Activated CD4-positive, CD25-positive, alpha-beta regulatory T cell treated with anti-CD3 and anti-CD28 coated beads, Interleukin-2, amount 50 U/mL, for 16 hours (primary cell): ENCODE measurements around the gene BICD2.

Experiments used
- DNase-seq: peaks from one replicate; pipeline ENCODE4 v3.0.0-alpha.2; 2020; ENCODE audit warnings: low read depth, low spot score

Gene BICD2

DNA sequence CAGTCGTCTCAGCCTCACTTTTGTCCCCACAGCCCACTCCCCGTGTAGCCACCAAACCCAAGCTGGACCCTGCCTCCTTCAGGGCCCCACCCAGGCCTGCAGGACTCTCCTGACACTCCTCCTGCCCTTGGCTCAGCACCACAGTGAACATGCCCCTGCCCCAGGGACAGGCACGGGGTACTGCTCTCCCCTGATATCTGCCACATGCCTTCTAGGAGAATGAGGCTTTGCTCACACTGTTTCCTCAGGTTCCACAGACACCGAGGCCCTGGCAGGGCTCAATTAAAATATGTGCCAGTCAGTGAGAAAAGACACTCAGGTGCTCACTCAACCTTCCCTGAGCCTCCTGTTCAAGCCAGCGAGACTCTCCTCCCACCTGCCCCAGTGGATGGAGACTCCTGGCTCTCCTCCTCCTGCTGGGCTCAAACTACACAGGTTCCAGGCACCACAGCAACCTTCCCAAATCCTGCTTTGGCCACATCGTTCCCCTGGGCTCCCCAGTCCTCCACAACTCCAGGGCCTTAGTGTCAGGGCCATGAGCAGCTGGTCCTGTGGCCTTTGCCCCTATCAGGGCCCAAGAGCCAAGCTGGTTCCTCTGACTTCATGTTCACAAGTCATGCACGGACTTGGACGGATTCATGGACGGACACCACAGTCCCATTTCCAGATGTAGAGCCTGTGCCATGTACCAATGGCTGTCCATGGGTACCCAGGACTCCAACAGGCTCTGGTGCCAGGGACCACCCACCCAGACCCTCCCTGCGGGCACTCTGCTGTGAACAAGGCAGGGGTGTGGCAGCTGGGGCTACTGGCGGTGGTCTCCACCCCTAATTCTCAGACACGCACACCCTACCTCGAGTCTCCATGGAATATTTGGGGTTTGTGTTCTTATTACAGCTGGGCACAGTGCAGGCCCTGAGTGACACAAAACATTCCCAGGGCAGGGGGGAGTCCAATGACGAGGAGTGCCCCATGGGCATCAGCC, 36.6 kb downstream of the BICD2 start:
- DNase-seq, result no peak

DNA sequence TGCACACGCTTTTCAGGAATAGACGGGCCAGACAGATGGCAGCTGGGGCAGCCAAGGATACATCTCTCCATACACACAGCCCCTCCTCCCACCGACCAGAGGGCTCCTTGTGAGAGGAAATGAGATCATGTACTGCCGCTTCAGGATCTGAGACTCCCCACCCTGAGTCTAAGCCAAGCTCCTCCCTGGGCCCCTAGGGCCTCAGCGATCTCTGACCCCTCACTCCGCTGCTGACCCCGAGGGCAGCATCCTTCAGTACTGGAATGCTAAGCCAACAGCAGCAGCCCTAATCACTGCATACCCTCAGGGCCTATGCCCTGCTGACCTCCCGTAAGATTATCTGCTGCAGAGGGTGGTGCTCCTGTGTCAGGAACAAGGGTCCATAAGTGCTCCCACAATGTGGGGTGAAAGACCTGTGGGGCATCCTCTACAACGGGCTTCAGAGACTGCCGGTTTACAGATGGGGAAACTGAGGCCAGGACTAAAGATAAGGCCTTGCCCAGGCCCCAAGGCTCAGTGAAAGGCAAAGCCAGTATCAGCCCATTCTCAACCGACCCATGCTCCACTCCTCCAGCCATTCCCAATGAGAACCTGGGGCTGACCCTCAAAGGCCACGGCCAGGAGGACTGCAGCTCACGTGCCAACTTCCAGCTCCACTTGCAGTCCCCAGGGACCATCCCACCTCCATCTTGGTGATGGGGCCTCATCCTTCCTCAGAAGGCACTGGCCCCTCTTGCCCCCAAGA, 37.5 kb downstream of the BICD2 start:
- DNase-seq, result no peak

DNA sequence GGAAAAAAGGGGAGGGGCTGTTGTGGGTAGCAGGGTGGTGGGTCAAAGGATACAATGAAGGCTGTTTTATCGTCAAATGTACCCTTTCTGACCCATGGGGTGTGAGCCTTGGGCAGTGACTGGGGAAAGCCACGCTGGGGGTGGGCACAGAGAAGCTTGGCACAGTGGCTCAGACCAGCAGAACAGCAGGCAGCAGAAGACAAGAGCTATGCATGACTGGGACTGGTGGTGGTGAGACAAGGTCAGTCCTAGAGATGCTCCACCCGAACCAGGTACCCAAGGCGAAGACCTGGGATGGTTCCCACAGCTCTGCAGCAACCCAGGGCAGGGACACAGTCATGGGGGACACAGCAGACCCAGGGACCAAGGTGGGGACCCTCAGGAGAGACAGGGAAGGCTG, 38.3 kb downstream of the BICD2 start:
- DNase-seq, result no peak

DNA sequence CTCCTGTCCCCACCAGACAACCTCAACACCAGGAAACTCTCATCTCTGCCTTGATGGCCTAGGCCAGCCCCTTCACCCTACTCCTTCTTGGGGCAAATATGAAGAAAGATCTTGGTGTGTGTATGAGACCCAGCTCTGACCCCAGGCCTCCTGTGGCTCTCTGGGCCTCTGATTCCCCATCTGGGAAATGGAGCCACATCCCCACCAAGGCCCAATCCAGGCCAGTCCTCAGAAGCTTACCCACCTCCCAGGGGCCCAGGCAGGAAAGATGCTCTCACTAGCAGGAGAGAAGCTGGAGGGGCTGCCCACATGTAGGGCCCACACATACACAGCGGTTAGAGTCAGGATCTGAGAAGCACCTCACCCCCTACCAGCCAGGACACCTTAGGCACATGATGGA, 38.9 kb downstream of the BICD2 start:
- DNase-seq, result no peak

DNA sequence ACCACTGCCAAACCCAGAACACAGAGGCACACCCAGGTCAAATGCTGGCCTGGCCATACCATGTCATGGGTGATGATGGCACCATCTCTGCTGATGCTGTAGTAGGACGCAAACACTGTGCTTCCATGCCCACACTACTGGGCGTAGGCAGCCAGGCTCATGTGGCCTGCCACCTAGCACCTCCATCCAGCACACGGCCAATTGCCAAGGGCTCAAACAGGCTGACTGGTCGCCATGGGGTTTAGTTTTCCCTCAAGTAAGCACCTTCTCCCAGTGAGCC, 39.4 kb downstream of the BICD2 start:
- DNase-seq, result no peak

DNA sequence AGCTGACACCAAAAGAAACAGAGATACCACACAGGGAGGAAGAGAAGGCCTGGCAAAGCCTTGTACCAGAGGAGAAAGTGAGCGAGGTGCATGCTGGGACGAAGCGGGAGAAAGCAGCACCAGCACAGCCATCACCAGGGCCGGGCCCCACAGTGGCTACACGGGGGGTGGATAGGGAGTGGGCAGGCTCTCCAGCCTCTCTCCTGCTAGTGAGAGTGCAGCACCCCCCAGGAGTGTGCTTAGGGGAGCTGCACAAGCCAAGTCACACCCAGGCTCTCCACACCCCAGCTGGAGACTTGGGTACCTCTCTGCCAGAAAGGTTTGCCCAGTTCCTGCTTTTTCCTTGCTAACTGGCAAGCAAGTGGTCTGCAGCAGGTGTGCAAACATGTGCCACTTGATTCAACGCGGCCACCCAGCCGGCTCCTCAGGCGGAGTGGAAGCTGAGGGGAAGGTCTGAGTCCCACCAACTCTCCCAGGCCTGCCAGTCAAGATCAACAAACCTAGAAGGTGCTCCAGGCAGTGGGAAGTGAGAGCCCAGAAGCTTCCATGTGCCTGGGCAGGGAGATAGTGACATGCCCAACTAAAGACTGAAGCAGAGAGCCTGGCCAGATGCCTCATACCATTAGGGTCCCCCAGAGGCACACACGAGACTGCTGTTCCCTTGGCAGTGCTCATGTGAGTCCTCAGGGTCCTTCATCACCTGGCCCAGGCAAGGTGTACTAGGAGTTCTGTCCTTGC, 39.9 kb downstream of the BICD2 start:
- DNase-seq, result no peak

DNA sequence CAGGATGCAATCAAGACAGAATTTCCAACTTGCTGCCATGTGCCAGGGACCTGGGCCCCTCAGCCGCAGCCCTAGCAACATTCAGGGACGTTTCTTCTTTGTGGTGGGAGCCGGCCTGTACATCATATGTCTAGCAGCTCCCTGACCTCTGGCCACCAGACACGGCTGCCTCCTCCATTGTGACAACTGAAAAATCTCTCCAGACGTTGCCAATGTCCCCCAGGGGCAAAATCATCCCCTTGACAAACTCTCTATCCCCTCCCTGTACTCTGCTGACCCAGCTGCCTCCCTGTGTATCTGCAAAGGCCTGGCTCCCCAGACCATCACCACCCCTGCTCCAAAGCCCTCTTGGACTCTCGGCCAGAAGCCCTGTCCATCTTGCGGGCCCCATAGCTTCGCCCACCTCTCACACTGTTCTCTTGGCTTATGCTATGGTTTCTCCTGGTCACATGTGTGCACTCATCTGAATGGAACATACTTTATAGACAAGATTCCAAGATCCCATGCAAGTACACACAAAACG, 40.8 kb downstream of the BICD2 start:
- DNase-seq, result no peak

DNA sequence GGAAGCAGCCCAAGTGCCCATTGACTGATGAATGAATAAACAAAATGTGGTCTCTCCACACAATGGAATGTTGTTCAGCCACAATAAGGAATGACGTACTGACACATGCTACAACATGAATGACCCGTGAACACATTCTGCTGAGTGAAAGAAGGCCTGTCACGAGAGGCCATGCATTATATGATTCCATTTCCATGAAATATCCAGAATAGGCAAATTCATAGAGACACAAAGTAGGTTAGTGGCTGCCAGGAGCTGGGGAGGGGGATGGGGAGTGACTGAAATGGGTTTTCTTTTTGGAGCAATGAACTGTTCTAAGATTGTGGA, 41.4 kb downstream of the BICD2 start:
- DNase-seq, result no peak

DNA sequence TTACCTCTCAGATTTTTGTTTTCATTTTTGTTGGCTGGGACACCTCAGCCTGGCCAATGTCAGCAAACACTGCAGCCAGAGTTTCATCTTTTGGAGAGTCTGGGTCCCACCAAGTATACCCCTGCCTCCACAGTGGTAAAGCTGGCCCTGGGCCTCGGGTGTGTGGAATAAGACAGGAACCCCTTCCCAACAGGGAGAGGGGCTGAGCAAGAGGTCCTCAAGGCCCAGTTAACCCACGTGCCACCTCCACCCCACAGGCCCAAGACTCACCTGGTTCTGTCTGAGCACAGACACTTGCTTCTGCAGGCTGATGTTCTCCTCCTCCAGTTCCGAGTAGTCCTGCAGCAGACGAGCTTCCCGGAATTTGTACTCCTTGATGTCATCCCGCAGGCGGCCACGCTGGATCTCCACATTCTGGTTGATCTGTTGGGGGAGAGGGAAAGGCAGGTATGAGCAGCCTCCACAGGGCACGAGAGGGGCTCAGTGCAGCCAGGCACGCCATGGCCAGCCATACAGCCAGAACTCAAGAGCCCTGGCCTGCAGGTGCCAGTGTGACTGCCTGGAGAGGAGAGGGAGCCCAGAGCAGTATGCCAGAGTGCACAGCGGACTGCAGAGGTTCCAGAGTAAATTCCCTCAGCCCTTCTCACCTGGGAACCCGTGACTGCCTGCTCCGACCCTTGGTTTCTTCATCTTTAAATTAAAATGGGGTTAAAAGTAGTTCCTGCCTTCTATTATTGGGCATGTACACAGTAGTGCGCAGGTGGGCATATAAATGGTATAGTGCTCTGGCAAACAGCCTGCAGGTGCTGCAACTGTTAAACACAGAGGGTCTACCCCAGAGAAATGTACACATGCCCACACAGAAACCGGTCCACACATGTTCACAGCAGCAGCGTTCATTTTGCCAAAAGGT, 42.0 kb downstream of the BICD2 start:
- no peak for DNase-seq

DNA sequence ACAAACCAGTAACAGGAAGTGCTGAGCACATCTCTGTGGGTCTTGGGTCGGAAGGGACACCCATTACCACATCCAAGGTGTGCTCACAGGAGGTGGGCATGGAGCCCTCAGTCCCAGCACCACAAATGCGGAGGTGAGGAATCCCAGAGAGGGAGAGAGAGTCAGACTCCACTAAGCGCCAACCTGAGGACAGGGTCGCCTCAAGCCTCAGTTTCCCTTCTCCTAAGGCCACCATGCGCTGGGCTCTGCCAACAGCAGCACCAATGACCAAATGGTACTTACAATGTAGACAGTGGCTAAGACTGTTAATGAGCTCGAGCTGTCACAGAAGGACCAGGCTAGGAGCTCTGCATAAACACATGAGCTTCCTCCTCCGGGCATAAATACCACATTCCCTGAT, 43.1 kb downstream of the BICD2 start:
- no peak for DNase-seq

DNA sequence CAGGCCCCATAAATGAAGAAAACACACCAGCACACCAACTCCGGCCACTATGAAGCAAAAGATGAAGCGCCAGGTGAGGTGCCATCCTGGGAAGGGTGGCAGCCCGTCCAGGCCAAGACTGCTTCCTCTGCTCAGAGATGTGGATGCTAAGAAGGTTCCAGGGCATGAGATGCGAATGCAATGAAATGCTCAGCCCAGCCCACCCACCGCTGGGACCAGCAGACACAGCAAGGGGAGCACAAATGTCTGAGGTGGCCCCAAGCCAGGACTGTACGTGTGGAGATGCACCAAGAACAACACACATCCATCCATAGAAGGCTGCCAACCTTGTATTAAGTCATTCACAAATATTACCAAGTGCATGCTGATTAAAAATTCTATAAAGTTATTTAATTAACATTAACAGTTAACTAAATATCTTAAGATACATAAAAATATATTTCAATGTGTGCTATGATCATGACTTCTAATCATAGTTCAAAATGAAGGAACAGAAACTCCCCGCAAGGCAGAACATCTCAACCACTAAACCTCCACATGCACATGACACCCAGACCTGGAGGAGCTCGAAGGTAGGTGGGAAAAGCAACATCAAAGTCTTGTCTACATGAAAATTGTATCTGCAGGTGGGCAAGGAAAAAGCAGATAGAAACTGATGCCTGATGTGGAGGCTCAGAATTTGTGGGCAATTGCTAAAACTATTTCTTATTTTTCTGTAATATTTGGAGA, 43.7 kb downstream of the BICD2 start:
- DNase-seq, result no peak

DNA sequence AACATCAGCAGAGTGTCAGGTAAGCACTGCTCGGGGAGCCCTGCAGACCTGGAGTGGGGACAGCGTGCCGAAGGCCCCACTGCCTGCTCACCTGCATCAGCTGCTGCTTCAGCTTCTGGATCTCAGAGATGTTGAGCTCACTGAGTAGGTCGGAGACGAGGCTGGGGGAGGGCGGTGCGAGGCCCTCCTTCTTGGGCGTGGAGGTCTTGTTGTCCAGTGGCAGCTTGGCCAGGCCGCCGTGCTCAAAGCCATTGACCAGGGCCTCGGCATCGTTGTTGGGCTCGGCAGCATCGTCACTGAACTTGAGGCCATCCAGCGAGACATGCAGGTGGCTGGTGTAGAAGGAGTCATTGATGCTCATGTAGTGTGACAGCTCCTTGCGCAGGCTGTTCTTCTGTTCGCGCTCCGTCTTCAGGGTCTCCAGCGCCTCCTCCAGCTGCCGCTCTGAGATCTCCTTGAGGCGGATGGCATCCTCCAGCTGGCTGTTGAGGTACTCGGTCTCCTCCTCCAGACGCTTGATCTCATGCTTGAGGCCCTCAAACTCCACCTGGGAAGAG, 44.3 kb downstream of the BICD2 start:
- DNase-seq, result no peak

DNA sequence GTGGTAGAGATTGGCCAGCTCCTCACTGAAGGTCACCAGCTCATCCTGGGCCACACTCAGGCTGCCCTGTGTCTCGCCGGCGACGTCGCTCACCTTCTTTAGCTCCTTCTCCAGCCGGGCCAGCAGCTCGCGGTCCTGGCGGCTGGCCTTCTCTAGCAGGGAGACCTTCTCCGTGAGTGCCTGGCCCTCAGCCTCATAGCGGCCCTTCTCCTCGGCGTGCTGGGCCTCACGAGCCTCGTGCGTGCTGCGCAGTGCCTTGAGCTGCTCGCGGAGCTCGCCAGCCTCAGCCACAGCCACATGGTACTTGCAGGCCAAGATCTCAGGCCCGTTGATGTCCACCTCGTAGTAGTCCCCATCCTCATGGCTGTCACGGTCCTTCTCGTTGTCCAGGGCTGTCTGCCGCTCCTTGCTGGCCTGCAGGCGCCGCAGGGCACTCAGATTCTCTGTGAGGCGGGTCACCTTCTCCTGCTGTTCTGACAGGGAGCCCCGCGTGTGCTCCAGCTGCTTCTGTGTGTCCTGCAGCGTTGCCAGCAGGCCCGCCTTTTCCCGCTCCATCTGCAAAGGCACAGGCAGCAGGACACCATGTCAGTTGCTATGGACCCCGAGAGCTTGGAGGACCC, 45.5 kb downstream of the BICD2 start:
- DNase-seq, result no peak

DNA sequence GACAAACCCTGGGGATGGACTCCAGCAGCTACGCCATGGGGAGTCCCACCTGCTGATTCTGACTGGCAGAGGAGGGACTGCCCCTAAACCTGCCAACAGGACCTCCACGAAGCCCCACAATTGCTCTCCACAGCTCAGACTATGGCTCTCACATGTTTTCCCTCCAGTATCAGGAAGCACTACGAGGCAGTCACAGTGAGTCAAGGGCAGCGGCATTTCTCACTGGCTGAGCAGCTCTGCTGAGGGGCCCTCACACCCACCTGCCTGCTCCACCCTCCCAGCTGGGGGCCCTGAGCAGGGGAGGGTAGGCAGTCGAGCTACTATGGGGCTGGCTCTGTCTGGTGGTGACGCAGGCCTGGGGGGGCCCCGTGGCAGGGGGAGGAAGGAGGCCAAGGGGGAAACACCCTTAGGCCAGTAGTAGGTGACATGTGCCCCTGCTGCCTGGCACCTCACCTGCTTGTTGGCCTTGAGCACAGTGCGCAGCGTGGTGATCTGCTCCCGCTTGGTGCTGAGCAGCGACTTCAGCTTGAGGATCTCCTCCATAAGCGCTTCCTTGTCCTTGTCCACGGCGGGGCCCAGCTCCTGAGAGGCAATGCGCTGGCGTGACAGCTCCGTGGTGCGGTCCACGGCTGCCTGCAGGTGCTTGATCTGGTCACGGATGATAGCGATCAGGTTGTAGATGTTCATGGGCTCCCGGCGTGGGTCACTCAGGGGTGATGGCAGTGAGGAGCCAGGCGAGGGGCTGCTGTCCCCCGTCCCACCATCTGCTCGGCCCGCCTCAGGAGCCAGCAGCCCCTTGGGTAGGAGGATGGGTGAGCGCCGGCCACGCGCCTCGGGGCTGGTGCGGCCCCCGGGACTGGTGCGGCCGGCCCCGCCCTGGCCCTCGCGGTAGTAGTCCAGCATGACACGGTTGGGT, 46.3 kb downstream of the BICD2 start:
- DNase-seq, result no peak

DNA sequence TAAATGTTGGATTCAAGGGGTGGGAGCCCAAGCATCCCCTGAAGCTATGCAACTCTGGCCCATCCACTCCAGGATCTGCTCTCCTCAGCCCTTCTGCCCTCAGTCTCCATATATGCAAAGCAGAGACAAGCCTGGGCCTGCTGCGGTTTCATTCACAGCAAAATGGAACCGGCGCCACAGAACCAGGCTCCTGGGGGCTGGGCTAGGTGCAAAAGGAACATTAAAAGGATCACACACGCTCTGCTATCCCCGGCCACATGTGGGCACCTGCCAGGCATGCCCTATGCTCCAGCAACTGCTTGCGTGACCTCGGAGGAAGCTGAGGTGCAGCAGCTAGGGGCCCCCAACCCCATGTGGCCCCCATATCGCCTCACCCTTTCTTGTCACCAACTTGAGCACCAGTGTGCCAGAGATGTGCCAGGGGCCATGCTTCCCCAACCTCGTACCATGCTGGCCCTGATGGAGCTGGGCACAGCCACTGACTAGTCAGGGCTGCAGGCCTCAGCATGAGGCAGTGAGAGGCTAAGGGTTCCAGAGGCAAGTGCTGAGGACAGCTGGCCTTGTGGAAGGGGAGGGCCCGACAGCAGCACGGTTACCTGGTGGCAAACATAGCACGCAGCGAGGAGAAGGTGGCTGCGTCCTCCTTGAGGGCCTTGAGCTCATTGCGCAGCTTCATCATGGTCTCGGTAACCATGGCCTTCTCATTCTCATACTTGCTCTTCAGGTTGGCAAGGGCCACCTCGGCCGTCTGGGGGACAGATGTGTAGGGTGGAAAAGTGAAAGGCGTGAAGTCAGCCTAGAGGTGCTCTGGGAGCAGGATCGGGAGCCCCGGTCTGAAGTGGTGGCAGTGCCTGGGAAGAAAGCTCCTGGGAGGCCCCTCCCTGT, 47.2 kb downstream of the BICD2 start:
- DNase-seq, result no peak

DNA sequence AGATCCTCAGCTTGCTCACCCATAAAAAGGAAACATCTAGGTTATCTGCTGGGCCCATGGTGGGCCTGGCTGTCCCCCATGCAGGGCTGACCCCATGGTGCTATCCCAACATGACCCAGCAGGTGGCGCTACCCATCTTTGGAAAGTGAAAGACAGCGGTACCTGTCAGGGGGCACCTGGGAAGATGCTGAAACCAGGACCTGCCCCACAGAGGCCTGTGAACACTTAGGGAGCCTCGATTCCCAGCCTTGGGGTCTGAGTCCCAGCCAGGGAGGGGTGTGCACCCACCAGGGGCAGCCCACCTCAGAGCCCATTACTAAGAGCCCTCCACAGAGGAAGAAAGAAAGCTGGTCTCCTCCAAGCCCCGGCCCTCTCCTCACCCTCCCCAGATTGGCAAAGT, 48.1 kb downstream of the BICD2 start:
- DNase-seq, result peak; percentile 78

DNA sequence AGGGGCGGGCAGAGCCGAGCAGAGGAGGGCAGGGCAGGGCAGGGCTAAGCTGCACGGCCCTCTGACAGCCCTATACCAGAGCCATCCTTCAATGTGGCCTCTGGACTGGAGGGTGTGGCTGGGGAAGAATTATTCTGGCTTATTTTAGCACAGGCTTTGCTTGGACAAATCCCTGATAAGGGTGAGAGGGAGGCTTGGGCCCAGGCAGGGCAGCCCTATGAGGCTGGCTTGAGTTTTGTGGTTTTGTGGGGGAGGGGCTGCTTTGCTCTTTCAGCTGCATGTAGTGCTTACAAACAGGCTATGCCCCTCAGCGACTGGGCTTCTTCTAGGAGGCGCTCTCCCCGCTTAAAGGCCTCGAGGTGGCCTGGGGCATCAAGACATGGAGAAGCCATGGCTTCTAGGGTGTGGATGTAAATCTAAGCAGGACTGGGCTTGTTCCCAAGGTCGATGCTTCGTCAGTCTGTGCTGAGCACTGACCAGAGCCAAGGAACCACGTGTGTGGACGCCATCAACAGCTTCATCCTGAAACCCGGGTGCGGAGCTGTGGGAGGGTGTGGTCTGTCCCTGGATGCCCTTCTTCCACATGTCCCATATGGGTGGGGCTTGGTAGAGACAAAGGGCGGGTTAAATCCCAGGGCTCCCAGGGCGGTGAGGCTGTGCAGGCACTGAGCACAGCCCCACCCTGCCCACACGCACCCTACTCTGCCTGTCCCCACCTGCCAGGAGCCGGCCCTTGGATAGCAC, 49.0 kb downstream of the BICD2 start:
- DNase-seq, result no peak
